Neural cell (in vitro differentiated cells): Measurements from ENCODE around the gene PDF. TPM values are rescaled to one million over a fixed set of nuclear protein-coding genes. Genes with fewer than 3 reads are reported as not detected.

Source experiments
- H2AFZ ChIP-seq: fragments of 200-600, 300-800 bp; sonication (generic), shearing (Covaris generic); 2 replicates; pipeline ENCODE4 v1.6.0; 2014; ENCODE audit warnings: low read depth, mild to moderate bottlenecking, antibody characterized with exemption, low read length, moderate library complexity
- H3F3A ChIP-seq: fragments of 200-600 bp; shearing (Covaris generic); 2 replicates; pipeline ENCODE4 v1.6.1; 2016; ENCODE audit warnings: mild to moderate bottlenecking, moderate library complexity, mixed read lengths, antibody characterized with exemption, low read length; ENCODE audit not compliant: insufficient read depth, poor library complexity, severe bottlenecking
- H3K27ac ChIP-seq: fragments of 200-600, 300-800 bp; sonication (generic), shearing (Covaris generic); 2 replicates; pipeline ENCODE4 v1.5.1; 2014; ENCODE audit warnings: mild to moderate bottlenecking, low read length, moderate library complexity
- H3K27me3 ChIP-seq: fragments of 300-800, 200-600 bp; sonication (generic), shearing (Covaris generic); 2 replicates; pipeline ENCODE4 v1.6.0; 2014; ENCODE audit warnings: mild to moderate bottlenecking, low read depth, low read length, moderate library complexity; ENCODE audit not compliant: insufficient read depth
- H3K36me3 ChIP-seq: fragments of 300-800, 200-600 bp; sonication (generic), shearing (Covaris generic); 2 replicates; pipeline ENCODE4 v1.5.1; 2014; ENCODE audit warnings: mild to moderate bottlenecking, antibody characterized with exemption, low read length, moderate library complexity; ENCODE audit not compliant: insufficient read depth
- H3K4me2 ChIP-seq: fragments of 300-800, 200-600 bp; sonication (generic), shearing (Covaris generic); 2 replicates; pipeline ENCODE4 v1.6.0; 2014; ENCODE audit warnings: mild to moderate bottlenecking, low read length
- H3K4me3 ChIP-seq: fragments of 300-800, 200-600 bp; sonication (generic), shearing (Covaris generic); 2 replicates; pipeline ENCODE4 v1.5.1; 2014; ENCODE audit warnings: mild to moderate bottlenecking, low read length, moderate library complexity
- H3K79me2 ChIP-seq: fragments of 200-600 bp; shearing (Covaris generic); replicated peaks from 2 replicates; pipeline ENCODE4 v1.6.0; 2014; ENCODE audit warnings: mild to moderate bottlenecking, low read length, moderate library complexity; ENCODE audit not compliant: insufficient read depth
- H3K9ac ChIP-seq: fragments of 300-800, 200-600 bp; sonication (generic), shearing (Covaris generic); 2 replicates; pipeline ENCODE4 v1.6.1; 2016; ENCODE audit warnings: mild to moderate bottlenecking, low read length, mixed read lengths
- H3K9me2 ChIP-seq: fragments of 200-600 bp; shearing (Covaris generic); 2 replicates; pipeline ENCODE4 v1.6.1; 2016; ENCODE audit warnings: mild to moderate bottlenecking, low read length, mixed read lengths; ENCODE audit not compliant: insufficient read depth
- H3K9me3 ChIP-seq: fragments of 200-600, 300-800 bp; sonication (generic), shearing (Covaris generic); 2 replicates; pipeline ENCODE4 v1.6.1; 2016; ENCODE audit warnings: mild to moderate bottlenecking, mixed run types, low read length, moderate library complexity, mixed read lengths
- H4K20me1 ChIP-seq: fragments of 200-600 bp; shearing (Covaris generic); 2 replicates; pipeline ENCODE4 v1.6.1; 2016; ENCODE audit warnings: mild to moderate bottlenecking, mixed run types; ENCODE audit not compliant: insufficient read depth
- CTCF ChIP-seq: fragments of 450-650 bp; IDR thresholded peaks from 2 replicates; pipeline ENCODE4 v1.5.1; 2014; ENCODE audit warnings: antibody characterized with exemption, mild to moderate bottlenecking, moderate library complexity; ENCODE audit not compliant: poor library complexity, severe bottlenecking
- EP300 ChIP-seq: fragments of 450-650 bp; conservative IDR thresholded peaks from 2 replicates; pipeline ENCODE4 v1.6.1; 2014; ENCODE audit warnings: antibody characterized with exemption, mild to moderate bottlenecking, moderate library complexity; ENCODE audit not compliant: poor library complexity, severe bottlenecking
- EZH2 ChIP-seq: fragments of 200-600, 300-800 bp; shearing (Covaris generic), sonication (generic); IDR thresholded peaks from 2 replicates; pipeline ENCODE4 v1.6.1; 2014; ENCODE audit warnings: antibody characterized with exemption, low read length, borderline replicate concordance, mild to moderate bottlenecking; ENCODE audit not compliant: insufficient read depth, poor library complexity, severe bottlenecking
- MXI1 ChIP-seq: fragments of 450-650 bp; conservative IDR thresholded peaks from 2 replicates; pipeline ENCODE4 v1.6.1; 2014; ENCODE audit warnings: antibody characterized with exemption, mild to moderate bottlenecking; ENCODE audit not compliant: poor library complexity, severe bottlenecking
- POLR2AphosphoS5 ChIP-seq: IDR thresholded peaks from 2 replicates; pipeline ENCODE4 v1.6.1; 2012
- RAD21 ChIP-seq: fragments of 450-650 bp; conservative IDR thresholded peaks from 2 replicates; pipeline ENCODE4 v1.6.1; 2014; ENCODE audit warnings: antibody characterized with exemption, mild to moderate bottlenecking, moderate library complexity
- REST ChIP-seq: IDR thresholded peaks from 2 replicates; pipeline ENCODE4 v1.6.1; 2012; ENCODE audit warnings: borderline replicate concordance
- SMC3 ChIP-seq: fragments of 450-650 bp; conservative IDR thresholded peaks from 2 replicates; pipeline ENCODE4 v1.6.1; 2014; ENCODE audit warnings: antibody characterized with exemption, mild to moderate bottlenecking, moderate library complexity; ENCODE audit not compliant: poor library complexity
- TAF1 ChIP-seq: IDR thresholded peaks from 2 replicates; pipeline ENCODE4 v1.6.1; 2012; ENCODE audit warnings: low read depth
- polyA plus RNA-seq: library from polyadenylated mRNA; depleted of rRNA; stranded (reverse); fragments of >200 nt; gene quantifications from 2 replicates; pipeline ENCODE4 v1.2.3, GENCODE V29; 2014

Gene PDF
- polyA plus RNA-seq, 1 donor from 2014 or later, result 5.1 TPM

- Histone ChIP-seq H3K9ac (no peak overlapping the region), H2AFZ (no peak overlapping the region), H4K20me1 (no peaks in the 10 kb centered on the region), H3K4me3 (no peak overlapping the region), H3K9me2 (no peaks in the 10 kb centered on the region), H3K27ac (no peak overlapping the region), H3K4me2 (no peak overlapping the region), H3F3A (no peaks in the 10 kb centered on the region), H3K36me3 (no peaks in the 10 kb centered on the region), H3K79me2 (no peaks in the 10 kb centered on the region), H3K27me3 (no peaks in the 10 kb centered on the region), H3K9me3 (no peaks in the 10 kb centered on the region)
- TF ChIP-seq EP300, result no peak
- no peak for TF ChIP-seq CTCF
- TF ChIP-seq SMC3, result no peak
- no peak for TF ChIP-seq REST
- TF ChIP-seq TAF1, result no peak
- TF ChIP-seq EZH2, result no peak
- TF ChIP-seq POLR2AphosphoS5, result no peak
- no peak for TF ChIP-seq MXI1
- no peak for TF ChIP-seq RAD21
These were observed 16.3 kb upstream of the PDF start for GRCh38 chr16:69346683-69347082.

- no peak overlapping the region for H3K4me3 ChIP-seq
- H3K27me3 ChIP-seq, result no peaks in the 10 kb centered on the region
- no peaks in the 10 kb centered on the region for H3F3A ChIP-seq
- no peaks in the 10 kb centered on the region for H3K9me3 ChIP-seq
- H3K9ac ChIP-seq, result no peak overlapping the region
- no peak overlapping the region for H2AFZ ChIP-seq
- no peak overlapping the region for H3K27ac ChIP-seq
- peaks cover 6% of the 10 kb centered on the region for H3K36me3 ChIP-seq
- no peak for TF ChIP-seq TAF1
- TF ChIP-seq REST, result no peak
- TF ChIP-seq EZH2, result no peak
- no peak for TF ChIP-seq SMC3
- TF ChIP-seq MXI1, result no peak
- no peak for TF ChIP-seq RAD21
- no peak for TF ChIP-seq POLR2AphosphoS5
- TF ChIP-seq CTCF, result no peak
- TF ChIP-seq EP300, result no peak
- H4K20me1 ChIP-seq, result no peaks in the 10 kb centered on the region
- peaks cover 4% of the 10 kb centered on the region for H3K79me2 ChIP-seq
- H3K4me2 ChIP-seq, result no peak overlapping the region
- H3K9me2 ChIP-seq, result no peaks in the 10 kb centered on the region
These were observed 15.5 kb upstream of the PDF start for GRCh38 chr16:69345923-69346322.
